K562 (cell line): ENCODE results near the gene PIN4. TPM values are rescaled to one million over a fixed set of nuclear protein-coding genes. Genes with fewer than 3 reads are reported as not detected.
A peak's percentile ranks its signal among the peaks of the same experiment; 100 is the strongest.

Experiments used
- ATAC-seq: fragments of 200-7000 bp; cut with Tn5 transposase; 3 replicates; pipeline ENCODE4 v1.9.1; 2020; ENCODE audit warnings: moderate library complexity
- BruUV-seq: library from RNA; stranded (reverse); fragments of 400-500 nt; replicated peaks from 2 replicates; lab custom pipeline; 2021; lab: Mats Ljungman, UMichigan
- CTCF ChIA-PET: fragments of 300-600 bp; formaldehyde crosslinking; extraction: SDS; loops from one replicate; lab custom pipeline; 2021; ENCODE audit warnings: low intra/inter-chr PET ratio; lab: Yijun Ruan, JAX
- POLR2A ChIA-PET: fragments of 300-600, 350-650 bp; sonication (Branson Sonifier 250); formaldehyde crosslinking; extraction: SDS; loops from one replicate; lab custom pipeline; 2021; ENCODE audit warnings: antibody characterized with exemption, inconsistent platforms; lab: Yijun Ruan, JAX
- DNase-seq, 4 experiments: peaks; one replicate each; pipeline versions ENCODE4 v3.0.0 to v3.0.0-alpha.2; 2011 to 2018; ENCODE audit warnings: low spot score in 3 of 4, mixed read lengths in 3 of 4; ENCODE audit errors: extremely low read depth in 1 of 4
- FAIRE-seq: peaks from 2 replicates; lab custom pipeline; 2011; peaks lifted over from hg19 to GRCh38; lab: Jason Lieb, UNC
- H2AFZ ChIP-seq: 2 replicates; pipeline ENCODE4 v1.6.0; 2011; ENCODE audit warnings: low read depth, low read length, control low read depth, inconsistent platforms
- H3K27ac ChIP-seq: fragments of 200-600 bp; 3 replicates; pipeline ENCODE4 v1.8.0; 2011; ENCODE audit warnings: low read depth, mild to moderate bottlenecking, control low read depth, inconsistent platforms, low read length, moderate library complexity, mixed read lengths; ENCODE audit errors: extremely low read depth
- H3K27me3 ChIP-seq, 2 experiments: fragments of 300-600 bp in 1 of 2; 2 replicates in 1 of 2; 3 replicates in 1 of 2; pipeline versions ENCODE4 v1.6.0 to v1.8.0; 2011; ENCODE audit warnings: inconsistent platforms in 2 of 2, low read length in 2 of 2, mild to moderate bottlenecking in 1 of 2, mixed read lengths in 1 of 2, moderate library complexity in 1 of 2; ENCODE audit not compliant: control insufficient read depth in 2 of 2, insufficient read depth in 2 of 2
- H3K36me3 ChIP-seq: fragments of 300-600 bp; 3 replicates; pipeline ENCODE4 v1.8.0; 2011; ENCODE audit warnings: mild to moderate bottlenecking, low read length, inconsistent platforms; ENCODE audit not compliant: control insufficient read depth, insufficient read depth
- H3K4me1 ChIP-seq, 2 experiments: fragments of 200-600 bp in 1 of 2; replicated peaks in 1 of 2; 2 replicates in 1 of 2; 3 replicates in 1 of 2; pipeline versions ENCODE4 v1.5.1 to v1.8.0; 2011; ENCODE audit warnings: inconsistent platforms in 2 of 2, low read length in 2 of 2, mild to moderate bottlenecking in 1 of 2, mixed read lengths in 1 of 2, moderate library complexity in 1 of 2; ENCODE audit not compliant: control insufficient read depth in 2 of 2, insufficient read depth in 2 of 2
- H3K4me2 ChIP-seq: 2 replicates; pipeline ENCODE4 v1.6.1; 2011; ENCODE audit warnings: low read length, control low read depth, inconsistent platforms, mixed read lengths; ENCODE audit not compliant: insufficient read depth
- H3K4me3 ChIP-seq: fragments of 200-600 bp; sonication (generic), shearing (Covaris generic); 2 replicates; pipeline ENCODE4 v1.5.1; 2016; ENCODE audit warnings: control low read depth, inconsistent platforms
- H3K79me2 ChIP-seq: fragments of 200-600 bp; 3 replicates; pipeline ENCODE4 v1.8.0; 2011; ENCODE audit warnings: low read length, inconsistent platforms; ENCODE audit not compliant: control insufficient read depth, insufficient read depth
- H3K9ac ChIP-seq, 2 experiments: 2 replicates each; pipeline versions ENCODE4 v1.6.0 to v1.6.1; 2011; ENCODE audit warnings: low read depth in 2 of 2, low read length in 2 of 2, control low read depth in 1 of 2, inconsistent platforms in 1 of 2, mild to moderate bottlenecking in 1 of 2, mixed read lengths in 1 of 2; ENCODE audit not compliant: insufficient read depth in 1 of 2
- H3K9me1 ChIP-seq: one replicate; pipeline ENCODE4 v1.6.0; 2011; ENCODE audit warnings: inconsistent platforms, mild to moderate bottlenecking, low read length, moderate library complexity; ENCODE audit not compliant: control insufficient read depth, insufficient read depth
- H3K9me3 ChIP-seq: replicated peaks from 2 replicates; pipeline ENCODE4 v1.5.1; 2011; ENCODE audit warnings: low read depth, low read length, inconsistent platforms; ENCODE audit not compliant: control insufficient read depth, insufficient read depth
- H4K20me1 ChIP-seq: replicated peaks from 2 replicates; pipeline ENCODE4 v1.6.1; 2011; ENCODE audit warnings: low read length, inconsistent platforms, mixed read lengths; ENCODE audit not compliant: control insufficient read depth, insufficient read depth
- C11orf30 ChIP-seq: fragments of 450-650 bp; IDR thresholded peaks from 2 replicates; pipeline ENCODE4 v1.6.1; 2016; ENCODE audit warnings: low read depth, mild to moderate bottlenecking
- ELF2 ChIP-seq: fragments of 250-450 bp; sonication (Bioruptor Pico); IDR thresholded peaks from 2 replicates; pipeline ENCODE4 v1.5.0; 2021; ENCODE audit warnings: mild to moderate bottlenecking
- EZH2 ChIP-seq: IDR thresholded peaks from 2 replicates; pipeline ENCODE4 v1.6.1; 2012; ENCODE audit warnings: low read depth, mild to moderate bottlenecking, inconsistent platforms, low read length, borderline replicate concordance
- FOSL1 ChIP-seq: fragments of 200-800 bp; sonication (Bioruptor generic); conservative IDR thresholded peaks from 2 replicates; pipeline ENCODE4 v1.6.1; 2016; ENCODE audit warnings: missing genetic modification characterization, missing compliant biosample characterization
- HDAC2 ChIP-seq: fragments of 450-650 bp; IDR thresholded peaks from 2 replicates; pipeline ENCODE4 v1.6.1; 2016; ENCODE audit warnings: mild to moderate bottlenecking
- HMGN3 ChIP-seq: IDR thresholded peaks from 2 replicates; pipeline ENCODE4 v1.6.1; 2011; ENCODE audit warnings: borderline replicate concordance, low read depth, mild to moderate bottlenecking, mixed read lengths, low read length; ENCODE audit not compliant: insufficient read length; ENCODE audit errors: extremely low read depth
- MAZ ChIP-seq, 2 experiments: fragments of 450-650 bp in 1 of 2; sonication (generic) in 1 of 2; formaldehyde crosslinking; IDR thresholded peaks in 1 of 2; conservative IDR thresholded peaks in 1 of 2; 2 replicates each; pipeline versions ENCODE4 v1.4.0 to v1.5.0; 2020; ENCODE audit warnings: mild to moderate bottlenecking in 1 of 2, missing genetic modification reagents in 1 of 2
- MEIS2 ChIP-seq: fragments of 450-650 bp; IDR thresholded peaks from 2 replicates; pipeline ENCODE4 v1.6.1; 2014; ENCODE audit warnings: mild to moderate bottlenecking; ENCODE audit not compliant: partially characterized antibody
- NBN ChIP-seq: fragments of 450-650 bp; IDR thresholded peaks from 2 replicates; pipeline ENCODE4 v1.6.1; 2016; ENCODE audit warnings: low read depth, mild to moderate bottlenecking
- SIN3B ChIP-seq: fragments of 450-650 bp; IDR thresholded peaks from 2 replicates; pipeline ENCODE4 v1.6.1; 2017; ENCODE audit warnings: low read depth, mild to moderate bottlenecking, moderate library complexity
- TAF15 ChIP-seq: fragments of 200-400 bp; formaldehyde crosslinking; IDR thresholded peaks from 2 replicates; pipeline ENCODE4 v1.6.1; 2017; ENCODE audit warnings: mild to moderate bottlenecking, low read depth, low read length, moderate library complexity
- TARDBP ChIP-seq: fragments of 450-650 bp; IDR thresholded peaks from 2 replicates; pipeline ENCODE4 v1.6.1; 2016
- ZBTB8A ChIP-seq: fragments of 450-650 bp; IDR thresholded peaks from 2 replicates; pipeline ENCODE4 v1.6.1; 2018; ENCODE audit warnings: mild to moderate bottlenecking, moderate library complexity; ENCODE audit not compliant: partially characterized antibody
- ZC3H8 ChIP-seq: fragments of 450-650 bp; IDR thresholded peaks from 2 replicates; pipeline ENCODE4 v1.6.1; 2017
- ZNF140 ChIP-seq: fragments of 250-450 bp; sonication (Bioruptor Pico); IDR thresholded peaks from 2 replicates; pipeline ENCODE4 v1.8.0; 2021; ENCODE audit warnings: moderate library complexity, mild to moderate bottlenecking, inconsistent platforms
- ZNF24 ChIP-seq: fragments of 450-650 bp; IDR thresholded peaks from 2 replicates; pipeline ENCODE4 v1.6.1; 2016
- ZNF324 ChIP-seq: fragments of 250-450 bp; sonication (Bioruptor Pico); IDR thresholded peaks from 2 replicates; pipeline ENCODE4 v1.4.0; 2020; ENCODE audit warnings: mild to moderate bottlenecking
- WGBS: fragments of 100-300 bp; shearing (Covaris generic); methylation state at CpG from one replicate; pipeline ENCODE4 v1.1.6; 2016; ENCODE audit warnings: low coverage, mixed read lengths; ENCODE audit not compliant: insufficient coverage; ENCODE audit errors: missing lambda C conversion rate; 5-methylcytosine and 5-hydroxymethylcytosine counted together
- in situ Hi-C: fragments of 300-500 bp; cut with MboI; formaldehyde crosslinking; loops from 4 replicates; pipeline ENCODE4 v1.15.0; 2018; ENCODE audit warnings: inconsistent platforms, mixed read lengths
- intact Hi-C: fragments of 100-400 bp; cut with micrococcal nuclease; formaldehyde crosslinking; loops from 2 replicates; pipeline ENCODE4 v1.14.2; 2022
- polyA plus RNA-seq, 8 experiments: library from polyadenylated mRNA; depleted of rRNA in 4 of 8; stranded (reverse) in 5 of 8; unstranded in 3 of 8; fragments of >200 nt; fragmentation: Nextera tagmentation in 2 of 8; fragmentation: Illumina TruSeq in 1 of 8; extraction: Ambion mirVana in 2 of 8; extraction: Trizol in 1 of 8; gene quantifications; 2 replicates each; pipeline versions ENCODE4 v1.2.1 to v1.2.3, GENCODE V29; 2011 to 2014; ENCODE audit warnings: inconsistent platforms in 1 of 8, missing spikeins in 1 of 8
- total RNA-seq, 7 experiments: library from RNA; depleted of rRNA in 6 of 7; stranded (reverse); fragments of >200 nt in 6 of 7; fragmentation: Illumina TruSeq in 2 of 7; extraction: Trizol in 2 of 7; gene quantifications; 2 replicates each; pipeline versions ENCODE4 v1.2.1 to v1.2.3, GENCODE V29; 2011 to 2021; ENCODE audit warnings: low replicate concordance in 1 of 7
- TF ChIP-seq, protein P1 (sequence below): fragments of 450-650 bp; formaldehyde crosslinking; IDR thresholded peaks from 2 replicates; pipeline ENCODE4 v1.4.0; 2022; ENCODE audit warnings: missing genetic modification characterization
- TF ChIP-seq, protein P2 (sequence below): fragments of 250-450 bp; sonication (Bioruptor Pico); IDR thresholded peaks from 2 replicates; pipeline ENCODE4 v1.8.0; 2022; ENCODE audit warnings: inconsistent platforms, mild to moderate bottlenecking, moderate library complexity, borderline replicate concordance

PIN4 gene
- total and polyA plus RNA-seq, 9 of the 15 experiments (the other 6 are each of a cell fraction or from before 2014, with no cell fraction given), result 10.0 to 132 (median 45.6) TPM

DNA sequence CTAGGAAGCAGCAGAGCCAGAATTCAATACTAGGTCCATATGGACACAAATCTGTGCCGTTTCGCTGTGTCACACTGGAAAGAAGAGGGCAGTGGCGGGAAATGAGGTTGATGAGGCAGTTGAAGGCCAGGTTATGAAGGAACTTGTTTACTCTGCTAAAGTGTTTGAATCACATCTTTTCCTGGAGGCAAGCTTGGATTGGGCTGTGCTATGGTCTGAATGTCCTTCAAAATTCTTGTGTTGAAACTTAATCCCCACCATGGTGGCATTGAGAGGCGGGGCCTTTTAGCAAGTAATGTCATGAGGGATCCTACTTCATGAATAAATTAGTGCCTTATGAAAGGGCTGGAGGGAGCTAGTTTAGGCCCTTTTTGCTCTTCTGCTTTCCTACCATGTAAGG is 59.4 kb downstream of the PIN4 start (continued):
- TF ChIP-seq SIN3B (no peak), ZNF140 (CRISPR knock-in tag) (no peak), NBN (no peak), MEIS2 (no peak), HDAC2 (no peak)
- TF ChIP-seq, all 486 proteins: peak for 0

DNA sequence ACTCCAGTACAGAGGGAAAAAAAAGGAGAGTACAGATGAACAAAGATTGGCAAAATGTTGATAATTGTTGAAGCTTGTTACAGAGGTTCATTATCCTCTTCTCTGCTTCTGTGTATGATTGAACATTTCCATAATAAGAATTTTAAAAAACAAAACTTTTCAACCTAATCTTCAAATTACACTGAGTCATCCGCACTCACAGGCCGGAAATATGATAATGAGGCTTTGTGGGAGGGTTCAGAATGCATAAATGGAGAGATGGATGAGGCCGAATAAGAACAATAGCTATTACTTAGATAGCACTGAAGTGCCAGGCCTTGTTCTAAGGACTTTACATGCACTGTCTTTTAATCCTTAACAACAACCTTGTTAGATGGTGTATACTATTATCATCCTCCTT is 61.9 kb downstream of the PIN4 start:
- Histone ChIP-seq H4K20me1 (no peaks in the 10 kb centered on the region), H3K4me2 (no peak overlapping the region), H3K79me2 (peaks cover 3% of the 10 kb centered on the region), H3K27ac (peak overlapping the region; percentile 64; the same call in 1 of the 3 replicates), H3K9me3 (no peaks in the 10 kb centered on the region), H3K9ac (peak overlapping the region in 1 of 2 experiments; percentile 18; a peak in 1 of 4 replicates), H3K4me3 (no peak overlapping the region), H3K4me1 (peaks cover 0 to 5% of the 10 kb centered on the region in 2 experiments; a peak in 4 of 5 replicates), H3K36me3 (no peaks in the 10 kb centered on the region), H2AFZ (peak overlapping the region; percentile 54), H3K27me3 (no peaks in the 10 kb centered on the region), H3K9me1 (no peaks in the 10 kb centered on the region)
- intact Hi-C loops (loop anchor here (10.0 kb wide), 1 partner anchor 141 kb away; no protein-coding TSS in a partner anchor), in situ Hi-C loops (no loop called here)
- BruUV-seq, result no TSS peak
- peak in 2 of 4 experiments; percentile 44 to 57 for DNase-seq
- peak; percentile 32 for FAIRE-seq
- POLR2A ChIA-PET, result no interaction called here
- 0% methylated on average over 3 of the region's 3 CpGs for WGBS
- ATAC-seq, result peak; percentile 47
- CTCF ChIA-PET, result no interaction called here
- TF ChIP-seq ZNF324 (CRISPR knock-in tag) (no peak), ELF2 (no peak), FOSL1 (tag) (0 out of 2 replicates have a peak, but pooled peaks have one; percentile 32), TAF15 (no peak), ZNF24 (no peak), MAZ (CRISPR knock-in tag; conservative IDR thresholded peaks at IDR 0.05 in 1 of 2, IDR thresholded peaks at IDR 0.05 in 1 of 2) (no peak), HMGN3 (no peak), EZH2 (no peak), TARDBP (no peak), ZBTB8A (no peak), ZC3H8 (no peak), C11orf30 (peak; percentile 61)
- TF ChIP-seq, protein P1, sequence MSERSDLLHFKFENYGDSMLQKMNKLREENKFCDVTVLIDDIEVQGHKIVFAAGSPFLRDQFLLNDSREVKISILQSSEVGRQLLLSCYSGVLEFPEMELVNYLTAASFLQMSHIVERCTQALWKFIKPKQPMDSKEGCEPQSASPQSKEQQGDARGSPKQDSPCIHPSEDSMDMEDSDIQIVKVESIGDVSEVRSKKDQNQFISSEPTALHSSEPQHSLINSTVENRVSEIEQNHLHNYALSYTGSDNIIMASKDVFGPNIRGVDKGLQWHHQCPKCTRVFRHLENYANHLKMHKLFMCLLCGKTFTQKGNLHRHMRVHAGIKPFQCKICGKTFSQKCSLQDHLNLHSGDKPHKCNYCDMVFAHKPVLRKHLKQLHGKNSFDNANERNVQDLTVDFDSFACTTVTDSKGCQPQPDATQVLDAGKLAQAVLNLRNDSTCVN, result no peak
- TF ChIP-seq, protein P2, sequence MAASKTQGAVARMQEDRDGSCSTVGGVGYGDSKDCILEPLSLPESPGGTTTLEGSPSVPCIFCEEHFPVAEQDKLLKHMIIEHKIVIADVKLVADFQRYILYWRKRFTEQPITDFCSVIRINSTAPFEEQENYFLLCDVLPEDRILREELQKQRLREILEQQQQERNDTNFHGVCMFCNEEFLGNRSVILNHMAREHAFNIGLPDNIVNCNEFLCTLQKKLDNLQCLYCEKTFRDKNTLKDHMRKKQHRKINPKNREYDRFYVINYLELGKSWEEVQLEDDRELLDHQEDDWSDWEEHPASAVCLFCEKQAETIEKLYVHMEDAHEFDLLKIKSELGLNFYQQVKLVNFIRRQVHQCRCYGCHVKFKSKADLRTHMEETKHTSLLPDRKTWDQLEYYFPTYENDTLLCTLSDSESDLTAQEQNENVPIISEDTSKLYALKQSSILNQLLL (CRISPR knock-in tag), result no peak
